GM18507 (cell line): Measurements from ENCODE around the gene TMEM263.
"Not testable (repeated sequence)": the region's sequence is repeated elsewhere in the genome, so short reads cannot be mapped to it uniquely, and the experiment has no call there.

Source experiments
- DNase-seq: peaks from one replicate; pipeline ENCODE4 v3.0.0; 2011; ENCODE audit warnings: low read depth; ENCODE audit not compliant: insufficient read length; ENCODE audit errors: extremely low spot score
- FAIRE-seq: peaks from 2 replicates; lab custom pipeline; 2011; peaks lifted over from hg19 to GRCh38; lab: Jason Lieb, UNC

Gene TMEM263

GRCh38 chr12:106981788-106982187 lies 26.1 kb downstream of the TMEM263 start:
- no peak for FAIRE-seq
- DNase-seq = no peak

- DNase-seq = no peak
These were observed 26.5 kb downstream of the TMEM263 start for GRCh38 chr12:106982229-106982628.

GRCh38 chr12:106984588-106985137 lies 29.0 kb downstream of the TMEM263 start:
- no peak for DNase-seq
- FAIRE-seq = no peak

More at GRCh38 chr12:106982229-106982628, 26.5 kb downstream of the TMEM263 start:
- no peak for FAIRE-seq

GRCh38 chr12:106985479-106985878 lies 29.8 kb downstream of the TMEM263 start:
- DNase-seq = no peak
- FAIRE-seq = no peak

GRCh38 chr12:106986135-106986534 lies 30.4 kb downstream of the TMEM263 start:
- DNase-seq = no peak
- FAIRE-seq = no peak

- DNase-seq (peak; percentile 84), FAIRE-seq (peak; percentile 81)
These were observed 31.1 kb downstream of the TMEM263 start, which contains the start of gene MTERF2 for GRCh38 chr12:106986625-106987389. Gene MTERF2 (minus strand): TSS chr12:106987146. CDS start chr12:106978714, 8,432 bp downstream.

GRCh38 chr12:106987846-106988245 lies 32.1 kb downstream of the TMEM263 start:
- FAIRE-seq (no peak), DNase-seq (no peak)

- no peak for DNase-seq
- no peak for FAIRE-seq
These were observed 39.0 kb downstream of the TMEM263 start for GRCh38 chr12:106994579-106995220.

- DNase-seq, FAIRE-seq: not testable (repeated sequence)
These were observed 40.4 kb downstream of the TMEM263 start for GRCh38 chr12:106996102-106996501.

GRCh38 chr12:106997916-106998315 lies 42.2 kb downstream of the TMEM263 start:
- FAIRE-seq (no peak), DNase-seq (no peak)

GRCh38 chr12:106999446-106999845 lies 43.7 kb downstream of the TMEM263 start:
- FAIRE-seq (no peak), DNase-seq (no peak)

GRCh38 chr12:107002665-107003064 lies 47.0 kb downstream of the TMEM263 start:
- not testable (repeated sequence) for DNase-seq, FAIRE-seq

GRCh38 chr12:107007411-107007810 lies 51.7 kb downstream of the TMEM263 start:
- FAIRE-seq (no peak), DNase-seq (no peak)

GRCh38 chr12:107011519-107011918 lies 55.8 kb downstream of the TMEM263 start:
- DNase-seq = no peak
- FAIRE-seq = no peak

GRCh38 chr12:107012736-107013425 lies 57.2 kb downstream of the TMEM263 start:
- no peak for FAIRE-seq
- no peak for DNase-seq

GRCh38 chr12:107014055-107014454 lies 58.3 kb downstream of the TMEM263 start:
- FAIRE-seq (no peak), DNase-seq (no peak)

- DNase-seq (no peak), FAIRE-seq (no peak)
These were observed 61.3 kb downstream of the TMEM263 start for GRCh38 chr12:107017042-107017441.

- DNase-seq = no peak
- no peak for FAIRE-seq
These were observed 63.8 kb downstream of the TMEM263 start for GRCh38 chr12:107019546-107019945.
